HG02943 (cell line): ENCODE results near the gene UBE2E2.

ENCODE experiments used
- ATAC-seq: cut with Tn5 transposase; IDR thresholded peaks from one replicate; pipeline ENCODE4 v1.9.1; 2021; ENCODE audit warnings: mild to moderate bottlenecking, low read depth, moderate library complexity; ENCODE audit not compliant: unreplicated experiment

Gene UBE2E2

GRCh38 chr3:23239211-23240068 lies 36.3 kb downstream of the UBE2E2 start:
- ATAC-seq: no peak

- no peak for ATAC-seq
These were observed 37.2 kb downstream of the UBE2E2 start for GRCh38 chr3:23240171-23240785.

GRCh38 chr3:23241256-23241655 lies 38.1 kb downstream of the UBE2E2 start:
- ATAC-seq: no peak

GRCh38 chr3:23242106-23242505 lies 39.0 kb downstream of the UBE2E2 start:
- ATAC-seq: no peak

- ATAC-seq: no peak
These were observed 41.4 kb downstream of the UBE2E2 start for GRCh38 chr3:23244324-23245041.

- no peak for ATAC-seq
These were observed 43.5 kb downstream of the UBE2E2 start for GRCh38 chr3:23246651-23247050.

- no peak for ATAC-seq
These were observed 45.5 kb downstream of the UBE2E2 start for GRCh38 chr3:23248594-23249131.

GRCh38 chr3:23249961-23250360 lies 46.8 kb downstream of the UBE2E2 start:
- no peak for ATAC-seq

- ATAC-seq: no peak
These were observed 49.0 kb downstream of the UBE2E2 start for GRCh38 chr3:23252122-23252521.

- peak; percentile 58 for ATAC-seq
These were observed 50.1 kb downstream of the UBE2E2 start for GRCh38 chr3:23253214-23253613.

- ATAC-seq: no peak
These were observed 51.2 kb downstream of the UBE2E2 start for GRCh38 chr3:23254282-23254681.

GRCh38 chr3:23254835-23255234 lies 51.7 kb downstream of the UBE2E2 start:
- no peak for ATAC-seq

- ATAC-seq: no peak
These were observed 53.8 kb downstream of the UBE2E2 start for GRCh38 chr3:23256741-23257435.

GRCh38 chr3:23258110-23258509 lies 55.0 kb downstream of the UBE2E2 start:
- no peak for ATAC-seq

- no peak for ATAC-seq
These were observed 56.4 kb downstream of the UBE2E2 start for GRCh38 chr3:23259515-23259914.

- ATAC-seq: no peak
These were observed 59.6 kb downstream of the UBE2E2 start for GRCh38 chr3:23262766-23263165.

- no peak for ATAC-seq
These were observed 60.7 kb downstream of the UBE2E2 start for GRCh38 chr3:23263796-23264195.

GRCh38 chr3:23264413-23264812 lies 61.3 kb downstream of the UBE2E2 start:
- ATAC-seq: no peak

- no peak for ATAC-seq
These were observed 67.3 kb downstream of the UBE2E2 start for GRCh38 chr3:23270423-23270822.
